Natural killer cell (primary cell): ENCODE results near the gene ANK2. TPM values are rescaled to one million over a fixed set of nuclear protein-coding genes. Genes with fewer than 3 reads are reported as not detected.

Source experiments
- ATAC-seq, 3 donors: fragments of 150-1000 bp in 2 of 3; fragments of 200-7000 bp in 1 of 3; cut with Tn5 transposase; 1 replicate in 1 of 3; 2 replicates in 2 of 3; pipeline ENCODE4 v1.10.0; 2021; ENCODE audit warnings: mild to moderate bottlenecking in 2 of 3, moderate library complexity in 2 of 3
- DNase-seq, 2 donors: peaks; one replicate each; pipeline versions ENCODE4 v3.0.0 to v3.0.0-alpha.2; 2013 to 2021; ENCODE audit warnings: mixed read lengths in 1 of 2
- H3K27ac ChIP-seq: one replicate; pipeline ENCODE4 v1.5.1; 2013; ENCODE audit warnings: mild to moderate bottlenecking, low read length
- H3K27me3 ChIP-seq: one replicate; pipeline ENCODE4 v1.6.1; 2013; ENCODE audit warnings: low read length; ENCODE audit not compliant: control insufficient read depth, insufficient read depth
- H3K36me3 ChIP-seq: one replicate; pipeline ENCODE4 v1.6.1; 2013; ENCODE audit warnings: low read length; ENCODE audit not compliant: control insufficient read depth, insufficient read depth
- H3K4me1 ChIP-seq: one replicate; pipeline ENCODE4 v1.6.1; 2013; ENCODE audit warnings: low read length; ENCODE audit not compliant: control insufficient read depth, insufficient read depth
- H3K4me3 ChIP-seq: one replicate; pipeline ENCODE4 v1.5.1; 2013; ENCODE audit warnings: low read length
- H3K9me3 ChIP-seq: one replicate; pipeline ENCODE4 v1.6.1; 2013; ENCODE audit warnings: low read length; ENCODE audit not compliant: control insufficient read depth, insufficient read depth
- H3K27ac Mint-ChIP-seq, 2 donors: one replicate each; pipeline ENCODE4 v1.8.0; 2022; ENCODE audit warnings: mild to moderate bottlenecking in 2 of 2, mixed read lengths in 2 of 2, moderate library complexity in 1 of 2
- H3K27me3 Mint-ChIP-seq, 2 donors: one replicate each; pipeline ENCODE4 v1.8.0; 2022; ENCODE audit warnings: low read depth in 2 of 2, mixed read lengths in 2 of 2
- H3K36me3 Mint-ChIP-seq: one replicate; pipeline ENCODE4 v1.8.0; 2022; ENCODE audit warnings: mixed read lengths
- H3K4me1 Mint-ChIP-seq, 2 donors: one replicate each; pipeline ENCODE4 v1.8.0; 2022; ENCODE audit warnings: mixed read lengths in 2 of 2
- H3K4me3 Mint-ChIP-seq: one replicate; pipeline ENCODE4 v1.8.0; 2022; ENCODE audit warnings: mild to moderate bottlenecking, moderate library complexity, mixed read lengths
- H3K9me3 Mint-ChIP-seq, 2 donors: one replicate each; pipeline ENCODE4 v1.8.0; 2022; ENCODE audit warnings: mixed read lengths in 2 of 2
- WGBS: methylation state at CpG from one replicate; pipeline ENCODE4 v1.1.7; 2013; ENCODE audit warnings: missing lambda C conversion rate; ENCODE audit not compliant: insufficient coverage; 5-methylcytosine and 5-hydroxymethylcytosine counted together
- intact Hi-C: fragments of 100-400 bp; cut with micrococcal nuclease; formaldehyde crosslinking; loops from one replicate; pipeline ENCODE4 v1.14.2; 2022
- total RNA-seq, 4 donors: library from RNA; stranded (reverse); fragments of 120-200 nt in 1 of 4; gene quantifications; one replicate each; pipeline versions ENCODE4 v1.2.3 to v1.2.4, GENCODE V29; 2013 to 2022
- TF ChIP-seq, protein P1 (sequence below): fragments of 200-600 bp; IDR thresholded peaks from one replicate; pipeline ENCODE4 v1.8.0; 2022; ENCODE audit warnings: antibody characterized with exemption

Gene ANK2
- total RNA-seq, 3 donors from 2014 or later (not counting 1 experiment from before 2014, with no cell fraction given): 0.05 TPM; not detected in 2

DNA sequence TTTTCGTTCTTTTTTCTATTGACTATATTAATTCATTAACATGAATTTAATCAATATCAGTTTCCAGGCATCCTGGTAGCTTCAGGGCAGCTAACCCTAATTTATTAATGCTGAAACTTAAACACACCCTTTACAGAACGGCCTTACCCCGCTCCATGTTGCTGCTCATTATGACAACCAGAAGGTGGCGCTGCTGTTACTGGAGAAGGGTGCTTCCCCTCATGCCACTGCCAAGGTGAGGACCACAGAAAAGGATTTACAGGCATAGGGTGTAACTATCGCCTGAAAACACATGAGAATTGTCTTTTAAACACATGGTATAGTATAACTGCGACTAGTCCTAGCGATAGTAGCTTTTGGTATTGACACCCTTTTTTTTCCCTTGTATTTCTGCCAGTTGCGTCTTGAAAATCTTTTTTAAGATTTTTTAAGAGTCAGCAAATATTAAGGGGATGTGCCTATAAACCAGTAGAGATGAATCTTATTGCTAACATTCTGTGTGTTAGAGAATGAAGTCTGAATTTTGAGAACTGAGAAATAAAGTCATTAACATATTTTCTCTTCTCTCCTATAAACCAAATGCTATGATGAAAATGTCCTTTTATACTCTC is 229.0 kb downstream of the ANK2 start:
- H3K9me3 ChIP-seq: no peaks in the 10 kb centered on the region
- H3K27me3 Mint-ChIP-seq: peaks cover 0 to 8% of the 10 kb centered on the region in 2 donors
- H3K4me1 Mint-ChIP-seq: no peaks in the 10 kb centered on the region
- no peaks in the 10 kb centered on the region for H3K4me1 ChIP-seq
- H3K27ac ChIP-seq: no peak overlapping the region
- no peaks in the 10 kb centered on the region for H3K36me3 Mint-ChIP-seq
- no peak overlapping the region for H3K4me3 Mint-ChIP-seq
- DNase-seq (peak; percentile 17 to 66), ATAC-seq (peak; percentile 61 to 78 (median 67))
- no peak overlapping the region for H3K27ac Mint-ChIP-seq
- H3K36me3 ChIP-seq: no peaks in the 10 kb centered on the region
- no peak overlapping the region for H3K4me3 ChIP-seq
- WGBS: 18% methylated on average over 6 of the region's 8 CpGs
- TF ChIP-seq, protein P1, sequence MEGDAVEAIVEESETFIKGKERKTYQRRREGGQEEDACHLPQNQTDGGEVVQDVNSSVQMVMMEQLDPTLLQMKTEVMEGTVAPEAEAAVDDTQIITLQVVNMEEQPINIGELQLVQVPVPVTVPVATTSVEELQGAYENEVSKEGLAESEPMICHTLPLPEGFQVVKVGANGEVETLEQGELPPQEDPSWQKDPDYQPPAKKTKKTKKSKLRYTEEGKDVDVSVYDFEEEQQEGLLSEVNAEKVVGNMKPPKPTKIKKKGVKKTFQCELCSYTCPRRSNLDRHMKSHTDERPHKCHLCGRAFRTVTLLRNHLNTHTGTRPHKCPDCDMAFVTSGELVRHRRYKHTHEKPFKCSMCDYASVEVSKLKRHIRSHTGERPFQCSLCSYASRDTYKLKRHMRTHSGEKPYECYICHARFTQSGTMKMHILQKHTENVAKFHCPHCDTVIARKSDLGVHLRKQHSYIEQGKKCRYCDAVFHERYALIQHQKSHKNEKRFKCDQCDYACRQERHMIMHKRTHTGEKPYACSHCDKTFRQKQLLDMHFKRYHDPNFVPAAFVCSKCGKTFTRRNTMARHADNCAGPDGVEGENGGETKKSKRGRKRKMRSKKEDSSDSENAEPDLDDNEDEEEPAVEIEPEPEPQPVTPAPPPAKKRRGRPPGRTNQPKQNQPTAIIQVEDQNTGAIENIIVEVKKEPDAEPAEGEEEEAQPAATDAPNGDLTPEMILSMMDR: no peak
- H3K27me3 ChIP-seq: no peaks in the 10 kb centered on the region
- H3K9me3 Mint-ChIP-seq: no peaks in the 10 kb centered on the region
- intact Hi-C loops: no loop called here

DNA sequence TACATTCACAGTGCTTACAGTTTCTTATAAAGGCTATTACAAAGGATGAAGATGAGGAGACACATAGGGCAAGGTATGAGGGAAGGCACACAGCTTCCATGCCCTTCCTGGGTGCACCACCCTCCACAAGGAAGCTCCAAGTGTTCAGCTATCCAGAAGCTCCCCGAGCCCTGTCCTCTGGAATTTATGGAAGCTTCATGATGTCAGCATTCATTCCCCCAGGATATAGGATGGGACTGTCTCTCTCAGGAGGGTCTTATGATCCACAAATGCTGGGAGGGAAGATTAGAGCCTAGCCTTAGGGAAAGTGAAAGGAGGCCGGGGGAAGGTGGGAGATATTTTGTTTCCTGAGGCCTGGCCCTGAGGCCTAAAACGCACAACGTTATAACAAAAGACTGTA is 236.0 kb downstream of the ANK2 start:
- intact Hi-C loops: no loop called here
- H3K27me3 Mint-ChIP-seq: peaks cover 0 to 8% of the 10 kb centered on the region in 2 donors
- Histone ChIP-seq H3K4me3 (no peak overlapping the region), H3K27me3 (no peaks in the 10 kb centered on the region), H3K4me1 (no peaks in the 10 kb centered on the region), H3K36me3 (no peaks in the 10 kb centered on the region), H3K27ac (no peak overlapping the region), H3K9me3 (no peaks in the 10 kb centered on the region)
- H3K4me1 Mint-ChIP-seq: no peaks in the 10 kb centered on the region
- 74% methylated on average over 4 of the region's 4 CpGs for whole genome bisulfite sequencing
- H3K4me3 Mint-ChIP-seq: no peak overlapping the region
- ATAC-seq (no peak), DNase-seq (no peak)
- H3K27ac Mint-ChIP-seq: no peak overlapping the region
- TF ChIP-seq, protein P1: no peak
- H3K9me3 Mint-ChIP-seq: no peaks in the 10 kb centered on the region
- H3K36me3 Mint-ChIP-seq: no peaks in the 10 kb centered on the region

DNA sequence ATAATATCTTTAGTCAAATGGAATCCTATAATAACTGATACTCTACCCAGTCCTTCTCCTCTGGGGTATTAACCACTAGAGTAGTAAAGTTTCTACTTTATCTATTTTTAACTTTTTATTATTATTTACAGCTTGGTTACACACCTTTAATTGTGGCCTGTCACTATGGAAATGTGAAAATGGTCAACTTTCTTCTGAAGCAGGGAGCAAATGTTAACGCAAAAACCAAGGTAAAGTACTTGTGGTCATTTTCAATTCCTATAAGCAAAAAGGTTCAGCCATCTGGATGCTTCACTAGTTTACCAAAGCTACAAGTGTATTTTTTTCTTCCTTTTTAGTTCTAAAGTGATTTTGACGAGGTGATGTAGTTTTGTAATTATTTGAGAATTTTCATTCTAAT is 238.8 kb downstream of the ANK2 start:
- peaks cover 0 to 8% of the 10 kb centered on the region in 2 donors for H3K27me3 Mint-ChIP-seq

More for the DNA sequence above, 238.8 kb downstream of the ANK2 start:
- intact Hi-C loops: no loop called here
- no peak overlapping the region for H3K27ac Mint-ChIP-seq
- Histone ChIP-seq H3K9me3 (no peaks in the 10 kb centered on the region), H3K27ac (no peak overlapping the region), H3K27me3 (no peaks in the 10 kb centered on the region), H3K4me1 (no peaks in the 10 kb centered on the region), H3K4me3 (no peak overlapping the region), H3K36me3 (no peaks in the 10 kb centered on the region)
- H3K36me3 Mint-ChIP-seq: no peaks in the 10 kb centered on the region
- ATAC-seq (no peak), DNase-seq (no peak)
- no peaks in the 10 kb centered on the region for H3K4me1 Mint-ChIP-seq
- H3K4me3 Mint-ChIP-seq: no peak overlapping the region
- WGBS: 59% methylated on average over 1 of the region's 2 CpGs
- H3K9me3 Mint-ChIP-seq: no peaks in the 10 kb centered on the region
- TF ChIP-seq, protein P1: no peak
